Endothelial cell (in vitro differentiated cells): ENCODE results near the gene SHC3. TPM values are rescaled to one million over a fixed set of nuclear protein-coding genes. Genes with fewer than 3 reads are reported as not detected.

Source experiments
- DNase-seq: peaks from one replicate; pipeline ENCODE4 v3.0.0; 2021; ENCODE audit warnings: low spot score
- H3K27ac Mint-ChIP-seq: one replicate; pipeline ENCODE4 v1.8.0; 2021; ENCODE audit warnings: mixed read lengths, inconsistent platforms; ENCODE audit not compliant: unreplicated experiment
- H3K27me3 Mint-ChIP-seq: one replicate; pipeline ENCODE4 v1.8.0; 2021; ENCODE audit warnings: mild to moderate bottlenecking, moderate library complexity, mixed read lengths, inconsistent platforms; ENCODE audit not compliant: unreplicated experiment
- H3K36me3 Mint-ChIP-seq: one replicate; pipeline ENCODE4 v1.8.0; 2021; ENCODE audit warnings: mild to moderate bottlenecking, low read depth, mixed read lengths, inconsistent platforms; ENCODE audit not compliant: unreplicated experiment
- H3K4me1 Mint-ChIP-seq: one replicate; pipeline ENCODE4 v1.8.0; 2021; ENCODE audit warnings: mild to moderate bottlenecking, mixed read lengths, inconsistent platforms; ENCODE audit not compliant: unreplicated experiment
- H3K4me3 Mint-ChIP-seq: one replicate; pipeline ENCODE4 v1.8.0; 2021; ENCODE audit warnings: mild to moderate bottlenecking, mixed read lengths, inconsistent platforms; ENCODE audit not compliant: unreplicated experiment
- H3K9me3 Mint-ChIP-seq: one replicate; pipeline ENCODE4 v1.8.0; 2021; ENCODE audit warnings: mixed read lengths, inconsistent platforms; ENCODE audit not compliant: unreplicated experiment
- total RNA-seq: library from RNA; stranded (reverse); fragmentation: NEBNext Ultra II Directional; extraction: Animal tissue kit (Norgen Biotek cat#: 25700); gene quantifications from one replicate; pipeline ENCODE4 v1.2.1, GENCODE V29; 2021; ENCODE audit not compliant: unreplicated experiment
- TF ChIP-seq, protein P1 (sequence below): fragments of 200-600 bp; sonication (generic); IDR thresholded peaks from one replicate; pipeline ENCODE4 v1.5.0; 2021; ENCODE audit warnings: antibody characterized with exemption; ENCODE audit not compliant: unreplicated experiment

Gene SHC3
- total RNA-seq, 1 donor from 2014 or later, result 6.5 TPM

DNA sequence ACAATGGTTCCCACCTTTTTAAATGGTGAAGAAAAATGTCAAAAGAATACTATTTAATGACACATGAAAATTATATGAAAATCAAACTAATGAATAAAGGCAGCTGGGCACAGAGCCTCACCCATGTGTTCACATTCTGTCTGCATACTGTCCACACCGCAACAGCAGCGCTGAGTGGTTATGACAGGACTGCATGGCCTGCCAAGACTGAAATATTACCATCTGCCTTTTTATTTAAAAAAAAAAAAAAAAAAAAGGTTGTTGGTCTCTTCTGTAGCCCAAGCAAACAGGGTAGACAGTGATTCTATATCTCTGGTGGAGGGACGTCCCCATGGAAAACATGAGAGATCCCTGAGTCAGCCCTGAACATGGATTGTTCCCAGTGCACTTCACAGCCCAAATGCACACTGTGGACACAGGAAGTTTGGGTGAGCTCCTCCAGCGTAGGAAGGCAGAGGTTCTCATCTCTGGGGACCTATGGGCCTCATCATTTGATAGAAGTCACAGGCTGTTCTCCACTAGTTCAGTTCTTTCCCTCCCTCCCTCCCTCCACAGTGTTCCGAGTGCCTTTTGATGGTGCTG lies 44.9 kb upstream of the SHC3 start:
- Mint-ChIP-seq H3K36me3 (no peaks in the 10 kb centered on the region), H3K27ac (no peak overlapping the region), H3K27me3 (peaks cover 5% of the 10 kb centered on the region), H3K4me1 (peaks cover 2% of the 10 kb centered on the region), H3K9me3 (no peaks in the 10 kb centered on the region), H3K4me3 (no peak overlapping the region)
- DNase-seq, result no peak
- TF ChIP-seq, protein P1, sequence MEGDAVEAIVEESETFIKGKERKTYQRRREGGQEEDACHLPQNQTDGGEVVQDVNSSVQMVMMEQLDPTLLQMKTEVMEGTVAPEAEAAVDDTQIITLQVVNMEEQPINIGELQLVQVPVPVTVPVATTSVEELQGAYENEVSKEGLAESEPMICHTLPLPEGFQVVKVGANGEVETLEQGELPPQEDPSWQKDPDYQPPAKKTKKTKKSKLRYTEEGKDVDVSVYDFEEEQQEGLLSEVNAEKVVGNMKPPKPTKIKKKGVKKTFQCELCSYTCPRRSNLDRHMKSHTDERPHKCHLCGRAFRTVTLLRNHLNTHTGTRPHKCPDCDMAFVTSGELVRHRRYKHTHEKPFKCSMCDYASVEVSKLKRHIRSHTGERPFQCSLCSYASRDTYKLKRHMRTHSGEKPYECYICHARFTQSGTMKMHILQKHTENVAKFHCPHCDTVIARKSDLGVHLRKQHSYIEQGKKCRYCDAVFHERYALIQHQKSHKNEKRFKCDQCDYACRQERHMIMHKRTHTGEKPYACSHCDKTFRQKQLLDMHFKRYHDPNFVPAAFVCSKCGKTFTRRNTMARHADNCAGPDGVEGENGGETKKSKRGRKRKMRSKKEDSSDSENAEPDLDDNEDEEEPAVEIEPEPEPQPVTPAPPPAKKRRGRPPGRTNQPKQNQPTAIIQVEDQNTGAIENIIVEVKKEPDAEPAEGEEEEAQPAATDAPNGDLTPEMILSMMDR, result no peak

DNA sequence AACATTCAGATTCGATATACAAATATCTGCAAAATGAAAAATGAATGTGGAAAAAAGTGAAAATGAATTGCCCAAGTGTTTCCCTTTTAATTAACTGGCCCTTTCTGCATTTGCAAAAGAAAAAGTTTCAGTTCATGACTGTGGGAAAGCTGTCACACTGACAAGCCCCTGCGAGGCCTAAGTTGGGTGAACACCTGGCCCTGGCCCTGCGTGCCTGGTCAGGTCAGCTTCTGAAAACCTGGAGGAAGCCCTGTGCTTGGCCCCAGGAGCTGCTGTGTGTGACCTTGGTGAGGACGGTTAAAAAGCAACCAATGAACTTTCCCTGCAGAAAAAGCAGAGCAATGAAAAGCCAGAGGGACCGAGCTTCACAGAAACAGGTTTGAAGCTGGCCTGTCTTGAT lies 41.0 kb upstream of the SHC3 start:
- Mint-ChIP-seq H3K9me3 (no peaks in the 10 kb centered on the region), H3K4me1 (peaks cover 7% of the 10 kb centered on the region), H3K4me3 (no peak overlapping the region), H3K27me3 (peaks cover 4% of the 10 kb centered on the region), H3K27ac (no peak overlapping the region), H3K36me3 (no peaks in the 10 kb centered on the region)
- no peak for DNase-seq
- TF ChIP-seq, protein P1, result no peak

DNA sequence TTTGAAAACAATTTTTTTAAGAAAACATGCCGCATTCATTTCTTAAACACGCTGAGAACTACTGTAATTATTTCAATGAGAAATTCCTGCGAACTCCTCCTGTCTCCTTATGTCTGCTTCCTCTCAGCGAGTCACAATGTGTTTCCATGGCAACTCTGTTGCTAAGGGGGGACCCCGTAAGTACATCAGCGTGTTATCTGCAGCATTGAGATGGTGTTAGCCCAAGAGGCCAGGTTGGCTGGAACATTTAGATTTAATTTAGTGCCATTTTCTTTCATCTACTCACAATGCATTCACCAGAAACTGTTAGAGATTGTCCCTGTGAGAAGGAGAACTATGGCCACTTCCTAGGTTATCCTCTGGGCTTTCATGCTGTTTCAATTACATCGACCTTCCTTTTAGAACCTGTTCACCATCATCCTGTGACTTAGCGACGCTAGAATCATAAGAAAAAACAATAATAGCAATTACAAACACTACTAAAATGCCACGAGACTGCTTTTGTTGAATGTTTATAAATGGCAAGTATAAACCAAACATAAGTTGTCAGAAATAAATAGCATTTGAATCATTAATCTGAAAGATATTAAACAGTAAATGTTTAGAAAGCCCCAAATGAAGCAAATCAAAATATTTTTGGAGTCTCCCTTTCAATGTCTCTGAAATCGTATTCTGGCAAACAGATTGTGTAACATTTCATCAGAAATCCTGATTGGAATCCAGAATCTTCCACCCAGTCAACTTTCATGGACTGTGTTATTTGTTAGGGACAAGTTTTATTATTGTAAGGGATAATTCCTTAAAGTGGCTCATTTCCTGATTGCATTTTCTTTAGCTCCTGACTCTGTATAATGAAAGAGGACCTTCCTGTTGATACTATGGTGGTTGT lies 39.7 kb upstream of the SHC3 start:
- DNase-seq, result no peak
- H3K4me1 Mint-ChIP-seq, result peaks cover 7% of the 10 kb centered on the region
- peaks cover 8% of the 10 kb centered on the region for H3K27me3 Mint-ChIP-seq
- TF ChIP-seq, protein P1, result no peak
- no peak overlapping the region for H3K4me3 Mint-ChIP-seq
- no peaks in the 10 kb centered on the region for H3K36me3 Mint-ChIP-seq
- no peaks in the 10 kb centered on the region for H3K9me3 Mint-ChIP-seq
- peak overlapping the region; percentile 70 for H3K27ac Mint-ChIP-seq

DNA sequence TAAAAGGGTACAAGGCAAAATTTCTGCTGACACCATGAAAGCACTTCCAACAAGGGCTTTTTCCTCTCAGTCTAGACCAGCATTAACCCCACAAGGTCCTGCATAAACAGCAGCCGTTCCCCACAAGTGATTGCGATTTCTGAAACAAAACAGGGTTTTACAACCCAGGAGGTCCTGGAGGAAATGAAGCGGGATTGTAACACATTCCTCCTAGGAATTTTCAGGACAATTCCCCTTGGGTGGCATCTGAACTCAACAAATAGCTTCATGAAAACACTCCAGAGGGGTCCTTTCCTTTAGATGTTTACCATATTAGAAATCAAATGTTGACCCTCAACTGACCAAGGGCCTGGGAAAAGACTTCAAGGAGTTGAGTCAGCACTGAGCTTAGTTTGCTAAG lies 36.7 kb upstream of the SHC3 start:
- Mint-ChIP-seq H3K4me3 (no peak overlapping the region), H3K9me3 (no peaks in the 10 kb centered on the region), H3K36me3 (no peaks in the 10 kb centered on the region), H3K27ac (no peak overlapping the region), H3K27me3 (peaks cover 6% of the 10 kb centered on the region), H3K4me1 (peaks cover 7% of the 10 kb centered on the region)
- DNase-seq, result no peak
- TF ChIP-seq, protein P1, result no peak

DNA sequence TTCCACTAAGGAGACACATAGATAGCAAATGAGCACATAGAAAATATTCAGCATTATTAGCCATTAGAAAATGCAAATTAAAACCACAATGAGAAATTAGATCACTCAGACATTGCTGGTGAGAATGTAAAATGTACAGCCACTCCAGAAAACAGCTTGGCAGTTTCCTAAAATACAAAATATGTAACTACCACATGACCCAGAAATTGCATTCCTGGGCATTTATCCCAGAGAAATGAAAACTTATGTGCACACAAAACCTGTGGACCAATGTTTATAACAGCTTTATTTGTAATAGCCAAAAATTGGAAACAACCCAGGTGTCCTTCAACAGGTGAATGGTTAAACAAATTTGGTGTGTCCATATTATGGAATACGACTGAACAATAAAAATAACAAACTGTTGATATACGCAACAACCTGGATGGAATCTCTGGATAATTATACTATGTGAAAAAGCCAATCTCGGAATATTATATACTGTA lies 34.8 kb upstream of the SHC3 start:
- DNase-seq, result no peak
- no peak overlapping the region for H3K27ac Mint-ChIP-seq
- H3K36me3 Mint-ChIP-seq, result no peaks in the 10 kb centered on the region
- TF ChIP-seq, protein P1, result no peak
- peaks cover 5% of the 10 kb centered on the region for H3K4me1 Mint-ChIP-seq
- no peaks in the 10 kb centered on the region for H3K9me3 Mint-ChIP-seq
- no peak overlapping the region for H3K4me3 Mint-ChIP-seq
- peaks cover 4% of the 10 kb centered on the region for H3K27me3 Mint-ChIP-seq
